Gastroesophageal sphincter (tissue), 3 donors: ENCODE results near the gene CEMIP.

Experiments used
- CTCF ChIP-seq, 4 experiments: fragments of 200-600 bp in 2 of 4; fragments of 450-650 bp in 2 of 4; sonication (generic) in 1 of 4; IDR thresholded peaks; one replicate each; pipeline ENCODE4 v1.5.1; 2017 to 2019; ENCODE audit warnings: antibody characterized with exemption in 4 of 4, mild to moderate bottlenecking in 2 of 4, moderate library complexity in 2 of 4
- POLR2A ChIP-seq, 2 donors: fragments of 450-650 bp; IDR thresholded peaks; one replicate each; pipeline ENCODE4 v1.6.1; 2017; ENCODE audit warnings: antibody characterized with exemption in 2 of 2, mild to moderate bottlenecking in 2 of 2, moderate library complexity in 1 of 2

GRCh38 chr15:80733460-80733859 lies 45.7 kb upstream of the CEMIP start:
- TF ChIP-seq CTCF (IDR thresholded peaks at IDR 0.05) (no peak), POLR2A (IDR thresholded peaks at IDR 0.05) (no peak)
